ENCODE measurements around the gene FLNB.

GRCh38 chr3:58155838-58156237, 147.6 kb downstream of the FLNB start:
- no peak for TF ChIP-seq CTCF (IDR thresholded peaks at IDR 0.05)
- no peak for TF ChIP-seq POLR2AphosphoS5 (IDR thresholded peaks at IDR 0.05)

Data from prostate gland (tissue), 2 donors.